GM23338 (cell line): ENCODE data around the gene BICRAL. TPM values are rescaled to one million over a fixed set of nuclear protein-coding genes. Genes with fewer than 3 reads are reported as not detected.
A peak's percentile ranks its signal among the peaks of the same experiment; 100 is the strongest.
"Not testable (repeated sequence)": the region's sequence is repeated elsewhere in the genome, so short reads cannot be mapped to it uniquely, and the experiment has no call there.

Experiments used
- ATAC-seq: fragments of 200-7000 bp; cut with Tn5 transposase; 3 replicates; pipeline ENCODE4 v1.9.1; 2020
- DNase-seq: peaks from one replicate; pipeline ENCODE4 v3.0.0-alpha.2; 2015; ENCODE audit warnings: low spot score
- H2AFZ ChIP-seq: fragments of 200-600 bp; sonication (generic); 2 replicates; pipeline ENCODE4 v1.8.0; 2016; ENCODE audit warnings: antibody characterized with exemption, mild to moderate bottlenecking, moderate library complexity
- H3F3A ChIP-seq: fragments of 200-600 bp; sonication (generic); replicated peaks from 2 replicates; pipeline ENCODE4 v1.8.0; 2017; ENCODE audit warnings: antibody characterized with exemption, mixed run types, low read depth
- H3K27ac ChIP-seq: fragments of 200-600 bp; sonication (generic); 2 replicates; pipeline ENCODE4 v1.6.1; 2016; ENCODE audit warnings: low read depth
- H3K27me3 ChIP-seq: fragments of 200-600 bp; sonication (generic); 2 replicates; pipeline ENCODE4 v1.8.0; 2016; ENCODE audit warnings: mild to moderate bottlenecking, mixed run types, moderate library complexity; ENCODE audit not compliant: insufficient read depth
- H3K36me3 ChIP-seq: fragments of 200-600 bp; sonication (generic); 2 replicates; pipeline ENCODE4 v1.8.0; 2016; ENCODE audit warnings: mild to moderate bottlenecking; ENCODE audit not compliant: insufficient read depth
- H3K4me1 ChIP-seq: fragments of 200-600 bp; sonication (generic); 2 replicates; pipeline ENCODE4 v1.8.0; 2016; ENCODE audit warnings: mild to moderate bottlenecking, moderate library complexity; ENCODE audit not compliant: insufficient read depth
- H3K4me2 ChIP-seq: fragments of 200-600 bp; sonication (generic); 2 replicates; pipeline ENCODE4 v1.7.1; 2017; ENCODE audit warnings: mixed run types
- H3K4me3 ChIP-seq: fragments of 200-600 bp; sonication (generic); 2 replicates; pipeline ENCODE4 v1.6.1; 2016; ENCODE audit warnings: mixed run types
- H3K79me2 ChIP-seq: fragments of 200-600 bp; sonication (generic); replicated peaks from 2 replicates; pipeline ENCODE4 v1.8.0; 2017; ENCODE audit warnings: mild to moderate bottlenecking; ENCODE audit not compliant: insufficient read depth
- H3K9me2 ChIP-seq: fragments of 200-600 bp; sonication (generic); 2 replicates; pipeline ENCODE4 v1.8.0; 2017; ENCODE audit not compliant: insufficient read depth
- H4K20me1 ChIP-seq: fragments of 200-600 bp; sonication (generic); replicated peaks from 2 replicates; pipeline ENCODE4 v1.8.0; 2017; ENCODE audit warnings: mild to moderate bottlenecking; ENCODE audit not compliant: insufficient read depth
- H3K27ac Mint-ChIP-seq: 2 replicates; pipeline ENCODE4 v1.8.0; 2020; ENCODE audit warnings: inconsistent platforms, mild to moderate bottlenecking, moderate library complexity, mixed read lengths
- H3K27me3 Mint-ChIP-seq: 3 replicates; pipeline ENCODE4 v1.8.0; 2022; ENCODE audit warnings: low read depth, mild to moderate bottlenecking, moderate library complexity, mixed read lengths, inconsistent platforms; ENCODE audit not compliant: insufficient read depth, poor library complexity
- H3K36me3 Mint-ChIP-seq: 3 replicates; pipeline ENCODE4 v1.8.0; 2021; ENCODE audit warnings: low read depth, mild to moderate bottlenecking, inconsistent platforms, moderate library complexity, mixed read lengths
- H3K4me1 Mint-ChIP-seq: 3 replicates; pipeline ENCODE4 v1.8.0; 2020; ENCODE audit warnings: mild to moderate bottlenecking, inconsistent platforms, mixed read lengths
- H3K4me3 Mint-ChIP-seq: 3 replicates; pipeline ENCODE4 v1.8.0; 2021; ENCODE audit warnings: moderate library complexity, mild to moderate bottlenecking, inconsistent platforms, mixed read lengths
- H3K9me3 Mint-ChIP-seq: 3 replicates; pipeline ENCODE4 v1.8.0; 2020; ENCODE audit warnings: moderate library complexity, mild to moderate bottlenecking, inconsistent platforms, mixed read lengths
- CTCF ChIP-seq, 2 experiments: fragments of 200-600 bp in 1 of 2; sonication (generic) in 1 of 2; conservative IDR thresholded peaks; 2 replicates each; pipeline versions ENCODE4 v1.5.1 to v1.6.1; 2016 to 2017; ENCODE audit warnings: antibody characterized with exemption in 2 of 2, low read depth in 2 of 2, mild to moderate bottlenecking in 2 of 2, moderate library complexity in 1 of 2
- ETS1 ChIP-seq: IDR thresholded peaks from 2 replicates; pipeline ENCODE4 v1.6.1; 2016; ENCODE audit warnings: antibody characterized with exemption
- EZH2 ChIP-seq: fragments of 200-600 bp; sonication (generic); IDR thresholded peaks from one replicate; pipeline ENCODE4 v1.8.0; 2017; ENCODE audit warnings: antibody characterized with exemption, mild to moderate bottlenecking, low read depth; ENCODE audit not compliant: unreplicated experiment
- EZH2phosphoT487 ChIP-seq: fragments of 200-600 bp; sonication (generic); IDR thresholded peaks from one replicate; pipeline ENCODE4 v1.8.1; 2018; ENCODE audit warnings: antibody characterized with exemption; ENCODE audit not compliant: unreplicated experiment
- JUNB ChIP-seq: IDR thresholded peaks from one replicate; pipeline ENCODE4 v1.6.1; 2016; ENCODE audit warnings: antibody characterized with exemption; ENCODE audit not compliant: unreplicated experiment
- NANOG ChIP-seq: IDR thresholded peaks from 2 replicates; pipeline ENCODE4 v1.6.1; 2016; ENCODE audit warnings: antibody characterized with exemption, borderline replicate concordance
- POLR2AphosphoS5 ChIP-seq: IDR thresholded peaks from 2 replicates; pipeline ENCODE4 v1.6.1; 2016; ENCODE audit warnings: antibody characterized with exemption, low read depth
- REST ChIP-seq: IDR thresholded peaks from one replicate; pipeline ENCODE4 v1.6.1; 2018; ENCODE audit warnings: antibody characterized with exemption; ENCODE audit not compliant: unreplicated experiment
- STAT1 ChIP-seq: IDR thresholded peaks from one replicate; pipeline ENCODE4 v1.6.1; 2016; ENCODE audit warnings: antibody characterized with exemption; ENCODE audit not compliant: unreplicated experiment
- ZNF114 ChIP-seq: fragments of 250-450 bp; sonication (Bioruptor Pico); IDR thresholded peaks from 2 replicates; pipeline ENCODE4 v1.5.0; 2020; ENCODE audit warnings: mild to moderate bottlenecking, moderate library complexity
- ZNF331 ChIP-seq: fragments of 250-450 bp; sonication (Bioruptor Pico); IDR thresholded peaks from 2 replicates; pipeline ENCODE4 v1.5.0; 2020; ENCODE audit warnings: low read depth, mild to moderate bottlenecking, moderate library complexity
- polyA plus RNA-seq: library from polyadenylated mRNA; unstranded; fragments of >200 nt; fragmentation: Nextera tagmentation; extraction: Ambion mirVana; gene quantifications from 2 replicates; pipeline ENCODE4 v1.2.1, GENCODE V29; 2016
- total RNA-seq: library from RNA; depleted of rRNA; stranded (reverse); fragments of >200 nt; shearing (Covaris generic); gene quantifications from 2 replicates; pipeline ENCODE4 v1.2.3, GENCODE V29; 2014

Gene BICRAL
- total and polyA plus RNA-seq, 2 experiments from 2014 or later = 3.4 to 11.7 TPM

- H3K9me2 ChIP-seq = no peaks in the 10 kb centered on the region
- H3K27ac ChIP-seq = 0 out of 2 replicates have a peak overlapping the region, but pooled peaks have one; percentile 39
- Mint-ChIP-seq H3K4me1 (peaks cover 45% of the 10 kb centered on the region), H3K4me3 (no peak overlapping the region), H3K9me3 (no peaks in the 10 kb centered on the region; the same call in 2 of the 3 replicates), H3K27me3 (peaks cover 19% of the 10 kb centered on the region), H3K36me3 (no peaks in the 10 kb centered on the region), H3K27ac (no peak overlapping the region)
- 0 out of 2 replicates have a peak, but pooled peaks cover 9% of the 10 kb centered on the region for H3F3A ChIP-seq
- H3K4me2 ChIP-seq = no peak overlapping the region
- H3K36me3 ChIP-seq = no peaks in the 10 kb centered on the region
- ATAC-seq (no peak), DNase-seq (no peak)
- peaks cover 8% of the 10 kb centered on the region; the same call in 1 of the 2 replicates for H3K79me2 ChIP-seq
- H3K4me1 ChIP-seq = peaks cover 14% of the 10 kb centered on the region
- H2AFZ ChIP-seq = no peak overlapping the region
- H4K20me1 ChIP-seq = no peaks in the 10 kb centered on the region
- TF ChIP-seq CTCF (conservative IDR thresholded peaks at IDR 0.05; ENCODE audit: low read depth in 2 of 2) (no peak), STAT1 (no peak), EZH2 (no peak), POLR2AphosphoS5 (no peak), ZNF114 (CRISPR knock-in tag) (no peak), EZH2phosphoT487 (no peak)
- H3K4me3 ChIP-seq = no peak overlapping the region
- H3K27me3 ChIP-seq = no peaks in the 10 kb centered on the region
Observed at GRCh38 chr6:42774201-42774600, 7.7 kb upstream of the BICRAL start.

DNA sequence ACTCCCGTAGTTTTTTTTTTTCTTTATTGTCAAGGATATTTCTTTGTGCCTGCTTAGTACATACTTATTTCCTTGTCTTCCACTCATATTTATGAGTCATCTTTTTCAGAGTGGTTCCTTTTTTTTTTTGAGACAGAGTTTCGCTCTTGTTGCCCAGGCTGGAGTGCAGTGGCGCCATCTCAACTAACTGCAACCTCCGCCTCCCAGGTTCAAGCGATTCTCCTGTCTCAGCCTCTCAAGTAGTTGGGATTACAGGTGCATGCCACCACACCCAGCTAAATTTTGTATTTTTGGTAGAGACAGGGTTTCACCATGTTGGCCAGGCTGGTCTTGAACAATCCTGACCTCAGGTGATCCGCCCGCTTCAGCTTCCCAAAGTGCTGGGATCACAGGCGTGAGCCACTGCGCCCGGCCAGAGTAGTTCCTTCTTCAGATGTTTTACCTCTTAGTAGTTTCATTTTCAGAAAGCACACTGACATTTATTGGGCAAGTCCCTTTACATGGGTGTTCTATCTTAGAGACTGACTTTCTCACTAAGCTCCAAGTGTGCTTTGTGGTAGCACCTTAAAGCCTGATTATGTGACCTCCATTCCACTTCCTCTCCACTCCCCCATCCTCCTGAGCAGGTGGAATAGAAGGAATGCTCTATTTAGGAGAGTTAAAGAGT, 6.9 kb upstream of the BICRAL start:
- H3K79me2 ChIP-seq, DNase-seq, H4K20me1 ChIP-seq, H3K9me2 ChIP-seq, H3K36me3 ChIP-seq, ATAC-seq, H2AFZ ChIP-seq, H3K4me3 ChIP-seq, H3K4me2 ChIP-seq, H3K36me3 Mint-ChIP-seq, H3K9me3 Mint-ChIP-seq, H3F3A ChIP-seq, H3K27ac ChIP-seq, H3K27me3 ChIP-seq, H3K4me3 Mint-ChIP-seq, H3K27ac Mint-ChIP-seq: not testable (repeated sequence)
- H3K4me1 Mint-ChIP-seq = peaks cover 46% of the 10 kb centered on the region
- H3K4me1 ChIP-seq = peaks cover 14% of the 10 kb centered on the region
- peaks cover 22% of the 10 kb centered on the region for H3K27me3 Mint-ChIP-seq

DNA sequence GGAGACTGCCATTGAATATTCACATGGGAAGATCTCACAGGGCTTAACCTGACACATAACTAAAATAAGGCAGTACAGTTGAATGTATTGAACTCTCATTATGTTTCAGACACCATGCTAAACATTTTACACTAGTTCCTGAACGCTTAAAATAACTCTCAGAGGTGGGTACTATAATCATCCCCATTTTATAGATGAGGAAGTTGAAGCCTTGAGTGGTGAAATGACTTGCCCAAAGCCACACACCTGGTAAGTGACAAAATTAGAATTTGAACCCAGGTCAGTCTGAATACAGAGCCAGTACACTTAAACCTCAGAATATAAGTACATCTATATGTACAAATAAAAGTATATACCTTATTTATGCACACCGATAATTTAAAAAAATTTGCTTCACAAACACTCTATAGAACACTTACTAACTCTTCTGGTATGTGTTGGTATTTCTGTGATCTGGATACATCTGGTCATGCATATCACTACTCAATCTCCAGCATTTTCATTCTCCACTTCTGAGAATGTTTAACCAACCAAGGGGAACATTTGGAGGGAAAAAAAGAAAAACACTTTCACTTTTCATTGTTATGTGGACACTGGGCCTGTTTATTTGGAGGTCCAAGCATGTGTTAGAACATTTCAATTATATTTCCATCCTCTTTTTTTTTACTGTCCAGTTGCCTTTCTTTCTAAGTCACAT, 4.6 kb upstream of the BICRAL start:
- Histone ChIP-seq H3K79me2 (peaks cover 7% of the 10 kb centered on the region; the same call in 1 of the 2 replicates), H4K20me1 (no peaks in the 10 kb centered on the region), H3K4me2 (no peak overlapping the region), H3K27ac (no peak overlapping the region), H3K4me3 (no peak overlapping the region), H3K9me2 (no peaks in the 10 kb centered on the region), H3F3A (0 out of 2 replicates have a peak, but pooled peaks cover 9% of the 10 kb centered on the region), H3K4me1 (peaks cover 5% of the 10 kb centered on the region), H3K27me3 (no peaks in the 10 kb centered on the region), H3K36me3 (no peaks in the 10 kb centered on the region), H2AFZ (no peak overlapping the region)
- no peak overlapping the region; the same call in 1 of the 2 replicates for H3K27ac Mint-ChIP-seq
- DNase-seq (no peak), ATAC-seq (no peak)
- no peak overlapping the region for H3K4me3 Mint-ChIP-seq
- no peaks in the 10 kb centered on the region for H3K36me3 Mint-ChIP-seq
- peaks cover 23% of the 10 kb centered on the region for H3K27me3 Mint-ChIP-seq
- no peaks in the 10 kb centered on the region; the same call in 2 of the 3 replicates for H3K9me3 Mint-ChIP-seq
- peaks cover 38% of the 10 kb centered on the region for H3K4me1 Mint-ChIP-seq
- no peak for TF ChIP-seq STAT1
- no peak for TF ChIP-seq JUNB
- TF ChIP-seq EZH2phosphoT487 = no peak
- TF ChIP-seq ZNF331 = no peak
- no peak for TF ChIP-seq NANOG
- TF ChIP-seq REST = no peak
- TF ChIP-seq ETS1 = no peak
- no peak for TF ChIP-seq ZNF114 (CRISPR knock-in tag)
